B cell (primary cell): ENCODE measurements around the gene MRPL28. TPM values are rescaled to one million over a fixed set of nuclear protein-coding genes. Genes with fewer than 3 reads are reported as not detected.
"Not testable (repeated sequence)": the region's sequence is repeated elsewhere in the genome, so short reads cannot be mapped to it uniquely, and the experiment has no call there.

Source experiments
- ATAC-seq: fragments of 200-7000 bp; cut with Tn5 transposase; one replicate; pipeline ENCODE4 v1.10.0; 2021; ENCODE audit warnings: low read depth, mild to moderate bottlenecking, moderate number of reproducible peaks, moderate library complexity
- CTCF ChIA-PET: fragments of 350-600 bp; sonication (Branson Sonifier 250); formaldehyde crosslinking; loops from one replicate; lab custom pipeline; 2021; ENCODE audit warnings: antibody characterized with exemption, inconsistent platforms; lab: Charles Lee
- POLR2A ChIA-PET: fragments of 350-600 bp; sonication (Branson Sonifier 250); formaldehyde crosslinking; loops from one replicate; lab custom pipeline; 2021; ENCODE audit warnings: antibody characterized with exemption; lab: Charles Lee
- DNase-seq: peaks from one replicate; pipeline ENCODE4 v3.0.0; 2013
- H2AFZ ChIP-seq: 2 replicates; pipeline ENCODE4 v1.6.1; 2012; ENCODE audit warnings: mild to moderate bottlenecking, low read depth, low read length; ENCODE audit not compliant: insufficient read depth, poor library complexity, severe bottlenecking
- H3K27ac ChIP-seq, 2 donors: 1 replicate in 1 of 2; 2 replicates in 1 of 2; pipeline ENCODE4 v1.5.1; 2012 to 2013; ENCODE audit warnings: low read length in 2 of 2, mild to moderate bottlenecking in 2 of 2, moderate library complexity in 1 of 2
- H3K27me3 ChIP-seq, 4 experiments: fragments of 200-600 bp in 1 of 4; sonication (generic) in 1 of 4; replicated peaks in 1 of 4; 1 replicate in 2 of 4; 2 replicates in 2 of 4; pipeline versions ENCODE4 v1.6.1 to v1.7.0; 2013 to 2016; ENCODE audit warnings: low read length in 3 of 4, mild to moderate bottlenecking in 2 of 4, mixed read lengths in 1 of 4, moderate library complexity in 1 of 4; ENCODE audit not compliant: insufficient read depth in 4 of 4, control insufficient read depth in 3 of 4; ENCODE audit errors: control extremely low read depth in 1 of 4
- H3K36me3 ChIP-seq, 2 experiments: replicated peaks in 1 of 2; 1 replicate in 1 of 2; 2 replicates in 1 of 2; pipeline versions ENCODE4 v1.6.1 to v1.7.1; 2013; ENCODE audit warnings: low read length in 1 of 2; ENCODE audit not compliant: insufficient read depth in 2 of 2, control insufficient read depth in 1 of 2; ENCODE audit errors: control extremely low read depth in 1 of 2, extremely low read depth in 1 of 2
- H3K4me1 ChIP-seq, 2 donors: fragments of 200-600 bp in 1 of 2; sonication (generic) in 1 of 2; 1 replicate in 1 of 2; 2 replicates in 1 of 2; pipeline versions ENCODE4 v1.5.1 to v1.6.1; 2013 to 2017; ENCODE audit warnings: low read length in 2 of 2; ENCODE audit not compliant: control insufficient read depth in 2 of 2, insufficient read depth in 2 of 2
- H3K4me2 ChIP-seq: replicated peaks from 2 replicates; pipeline ENCODE3; 2012; ENCODE audit warnings: mild to moderate bottlenecking, low read depth, low read length; ENCODE audit not compliant: poor library complexity, severe bottlenecking
- H3K4me3 ChIP-seq, 5 experiments: fragments of 200-600 bp in 1 of 5; sonication (generic) in 1 of 5; 1 replicate in 3 of 5; 2 replicates in 2 of 5; pipeline versions ENCODE4 v1.5.1 to v1.7.0; 2011 to 2016; ENCODE audit warnings: low read length in 4 of 5, mild to moderate bottlenecking in 4 of 5, low read depth in 2 of 5, control low read depth in 1 of 5, moderate library complexity in 1 of 5; ENCODE audit not compliant: insufficient read depth in 1 of 5; ENCODE audit errors: control extremely low read depth in 1 of 5, extremely low read depth in 1 of 5
- H3K79me2 ChIP-seq: fragments of 200-600 bp; sonication (generic); one replicate; pipeline ENCODE4 v1.6.0; 2016; ENCODE audit warnings: low read length; ENCODE audit not compliant: control insufficient read depth, insufficient read depth
- H3K9ac ChIP-seq: fragments of 200-600 bp; sonication (generic); 2 replicates; pipeline ENCODE4 v1.6.1; 2017; ENCODE audit warnings: mild to moderate bottlenecking, low read length, moderate library complexity
- H3K9me3 ChIP-seq, 3 donors: one replicate each; pipeline versions ENCODE4 v1.6.1 to v1.7.1; 2013; ENCODE audit warnings: low read length in 2 of 3; ENCODE audit not compliant: control insufficient read depth in 2 of 3, insufficient read depth in 1 of 3; ENCODE audit errors: control extremely low read depth in 1 of 3
- H4K20me1 ChIP-seq: 2 replicates; pipeline ENCODE4 v1.6.0; 2012; ENCODE audit warnings: mild to moderate bottlenecking, low read length; ENCODE audit not compliant: insufficient read depth, control insufficient read depth, poor library complexity, severe bottlenecking
- H3K27ac Mint-ChIP-seq: one replicate; pipeline ENCODE4 v1.8.0; 2021; ENCODE audit warnings: mixed read lengths
- H3K27me3 Mint-ChIP-seq: one replicate; pipeline ENCODE4 v1.8.0; 2021; ENCODE audit warnings: mixed read lengths
- H3K4me1 Mint-ChIP-seq: one replicate; pipeline ENCODE4 v1.8.0; 2021; ENCODE audit warnings: mixed read lengths
- H3K4me3 Mint-ChIP-seq: one replicate; pipeline ENCODE4 v1.8.0; 2021; ENCODE audit warnings: mixed read lengths
- H3K9me3 Mint-ChIP-seq: one replicate; pipeline ENCODE4 v1.8.0; 2022; ENCODE audit warnings: mixed read lengths; ENCODE audit not compliant: insufficient read depth
- CTCF ChIP-seq: fragments of 200-600 bp; IDR thresholded peaks from one replicate; pipeline ENCODE4 v1.8.0; 2022; ENCODE audit warnings: antibody characterized with exemption, mild to moderate bottlenecking
- EZH2 ChIP-seq: IDR thresholded peaks from 2 replicates; pipeline ENCODE4 v1.6.1; 2012; ENCODE audit warnings: borderline replicate concordance, low read depth, mild to moderate bottlenecking, moderate library complexity, low read length; ENCODE audit not compliant: insufficient read depth, poor library complexity, severe bottlenecking
- WGBS: methylation state at CpG from one replicate; pipeline ENCODE4 v1.1.5; 2013; ENCODE audit warnings: missing lambda C conversion rate; ENCODE audit not compliant: insufficient coverage; 5-methylcytosine and 5-hydroxymethylcytosine counted together
- intact Hi-C: fragments of 100-400 bp; cut with micrococcal nuclease; formaldehyde crosslinking; loops from one replicate; pipeline ENCODE4 v1.10.0; 2022
- polyA plus RNA-seq: library from polyadenylated mRNA; depleted of rRNA; stranded (reverse); fragments of >200 nt; gene quantifications from 2 replicates; pipeline ENCODE4 v1.2.3, GENCODE V29; 2012
- total RNA-seq, 2 donors: library from RNA; stranded (reverse); fragments of 120-200 nt in 1 of 2; gene quantifications; 1 replicate in 1 of 2; 2 replicates in 1 of 2; pipeline versions ENCODE4 v1.2.3 to v1.2.4, GENCODE V29; 2013 to 2022

MRPL28 gene
- total and polyA plus RNA-seq, 2 donors (not counting 1 experiment from before 2014, with no cell fraction given), result 44.3 to 67.7 TPM

- Histone ChIP-seq H3K36me3 (peaks cover 5 to 32% of the 10 kb centered on the region in 2 experiments), H3K4me3 (no peak overlapping the region), H3K27me3 (no peaks in the 10 kb centered on the region), H3K79me2 (peaks cover 95% of the 10 kb centered on the region), H3K9me3 (no peaks in the 10 kb centered on the region), H2AFZ (no peak overlapping the region), H3K27ac (no peak overlapping the region), H3K4me1 (peaks cover 8 to 17% of the 10 kb centered on the region in 2 donors), H3K9ac (no peak overlapping the region), H3K4me2 (no peak overlapping the region), H4K20me1 (peaks cover 86% of the 10 kb centered on the region)
- intact Hi-C loops, result no loop called here
- H3K27ac Mint-ChIP-seq, result no peak overlapping the region
- ChIA-PET POLR2A (no interaction called here), CTCF (no interaction called here)
- H3K9me3 Mint-ChIP-seq, result no peaks in the 10 kb centered on the region
- TF ChIP-seq CTCF (no peak), EZH2 (no peak)
- no peaks in the 10 kb centered on the region for H3K27me3 Mint-ChIP-seq
- no peak for DNase-seq
- WGBS, result 96% methylated on average over 9 of the region's 11 CpGs
- H3K4me1 Mint-ChIP-seq, result peaks cover 45% of the 10 kb centered on the region
- ATAC-seq, result no peak
- no peak overlapping the region for H3K4me3 Mint-ChIP-seq
Observed at GRCh38 chr16:345772-346171, 24.6 kb downstream of the MRPL28 start.

DNA sequence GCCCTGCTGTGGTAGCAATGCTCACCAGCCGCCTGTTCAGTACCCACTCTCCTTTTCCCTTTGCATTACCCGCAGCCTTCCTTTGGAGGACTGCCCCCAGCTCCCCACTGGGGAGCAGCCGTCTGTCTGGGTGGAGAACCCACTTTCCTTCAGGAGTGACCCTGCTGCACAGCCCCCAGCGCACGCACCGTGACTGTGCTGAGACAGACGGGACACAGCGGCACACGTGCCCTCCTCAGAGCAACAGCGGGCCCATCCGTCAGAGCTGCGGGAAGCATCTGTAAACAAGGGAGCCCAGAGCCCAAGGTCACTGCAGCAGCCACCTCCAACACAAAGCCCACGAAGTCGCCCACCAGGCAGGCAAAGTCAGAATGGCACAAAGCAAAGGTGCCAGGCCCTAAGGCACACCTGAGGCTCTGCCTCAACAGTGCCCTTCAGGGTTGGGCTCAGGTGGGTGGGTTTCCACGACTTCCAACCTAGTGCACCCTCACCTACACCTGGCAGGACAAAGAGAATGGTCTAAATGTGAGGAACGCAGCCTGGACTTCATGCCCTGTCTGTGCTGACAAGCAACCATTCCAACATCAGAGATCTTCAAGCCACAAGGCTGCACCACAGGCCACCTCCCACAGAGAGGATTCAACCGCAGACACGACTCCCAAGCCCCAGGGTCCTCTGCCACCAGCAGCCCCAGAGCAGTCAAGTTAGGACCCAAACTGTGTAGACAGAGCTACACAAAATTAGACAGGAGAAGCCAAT, 27.7 kb downstream of the MRPL28 start:
- H4K20me1 ChIP-seq, result peaks cover 85% of the 10 kb centered on the region
- intact Hi-C loops, result no loop called here
- no peak overlapping the region for H3K27ac ChIP-seq
- Mint-ChIP-seq H3K4me1 (peaks cover 39% of the 10 kb centered on the region), H3K9me3 (no peaks in the 10 kb centered on the region), H3K27me3 (no peaks in the 10 kb centered on the region), H3K27ac (no peak overlapping the region), H3K4me3 (no peak overlapping the region)
- WGBS, result 97% methylated on average over 17 of the region's 18 CpGs
- H2AFZ ChIP-seq, result no peak overlapping the region
- peaks cover 5 to 32% of the 10 kb centered on the region in 2 experiments for H3K36me3 ChIP-seq
- ChIA-PET POLR2A (no interaction called here), CTCF (interaction anchor here (1.2 kb wide), 1 partner anchor 9 kb away, joined by 3 read pairs; no protein-coding TSS in a partner anchor)
- TF ChIP-seq EZH2, result no peak
- no peak for TF ChIP-seq CTCF
- H3K4me2 ChIP-seq, result no peak overlapping the region
- H3K9ac ChIP-seq, result no peak overlapping the region
- H3K27me3 ChIP-seq, result no peaks in the 10 kb centered on the region
- H3K79me2 ChIP-seq, result peaks cover 95% of the 10 kb centered on the region
- H3K4me1 ChIP-seq, result peaks cover 12 to 28% of the 10 kb centered on the region in 2 donors
- H3K4me3 ChIP-seq, result no peak overlapping the region
- DNase-seq (no peak), ATAC-seq (no peak)
- peaks cover 0 to 3% (median 0%) of the 10 kb centered on the region in 3 donors for H3K9me3 ChIP-seq

DNA sequence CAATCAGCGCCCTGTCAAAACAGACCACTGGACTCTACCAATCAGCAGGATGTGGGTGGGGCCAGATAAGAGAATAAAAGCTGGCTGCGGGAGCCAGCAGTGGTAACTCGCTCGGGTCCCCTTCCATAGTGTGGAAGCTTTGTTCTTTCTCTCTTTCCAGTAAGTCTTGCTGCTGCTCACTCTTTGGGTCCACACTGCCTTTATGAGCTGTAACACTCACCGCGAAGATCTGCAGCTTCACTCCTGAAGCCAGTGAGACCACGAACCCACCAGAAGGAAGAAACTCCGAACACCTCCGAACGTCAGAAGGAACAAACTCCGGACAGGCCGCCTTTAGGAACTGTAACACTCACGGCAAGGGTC, 28.4 kb downstream of the MRPL28 start:
- H3K4me2 ChIP-seq, H3K9me3 ChIP-seq, H3K4me3 ChIP-seq, H3K27ac ChIP-seq, DNase-seq, H3K27me3 Mint-ChIP-seq, ATAC-seq, POLR2A ChIA-PET, H3K9ac ChIP-seq, H3K4me3 Mint-ChIP-seq, intact Hi-C loops, H3K9me3 Mint-ChIP-seq, H3K27ac Mint-ChIP-seq, H2AFZ ChIP-seq, H3K27me3 ChIP-seq: not testable (repeated sequence)
- WGBS, result 96% methylated on average over 9 of the region's 13 CpGs
- H3K4me1 Mint-ChIP-seq, result peaks cover 35% of the 10 kb centered on the region
- Histone ChIP-seq H3K36me3 (peaks cover 5 to 32% of the 10 kb centered on the region in 2 experiments), H3K79me2 (peaks cover 95% of the 10 kb centered on the region), H4K20me1 (peaks cover 85% of the 10 kb centered on the region), H3K4me1 (peaks cover 12 to 28% of the 10 kb centered on the region in 2 donors)
- CTCF ChIA-PET, result interaction anchor here (1.2 kb wide), 1 partner anchor 10 kb away, joined by 3 read pairs; no protein-coding TSS in a partner anchor
